Amniotic epithelial cell (primary cell): ENCODE data around the gene GSS.

ENCODE experiments used
- DNase-seq: peaks from one replicate; pipeline ENCODE4 v3.0.0-alpha.2; 2010; ENCODE audit warnings: low read depth

Gene GSS

GRCh38 chr20:34978092-34978744 lies 22.6 kb upstream of the GSS start:
- DNase-seq = no peak

GRCh38 chr20:34977365-34978091 lies 21.9 kb upstream of the GSS start:
- no peak for DNase-seq

GRCh38 chr20:34976286-34976685 lies 20.7 kb upstream of the GSS start:
- DNase-seq = no peak

GRCh38 chr20:34974246-34974645 lies 18.6 kb upstream of the GSS start:
- DNase-seq = no peak

GRCh38 chr20:34971561-34972235 lies 16.1 kb upstream of the GSS start:
- no peak for DNase-seq

- DNase-seq = no peak
Observed at GRCh38 chr20:34970846-34971560, 15.4 kb upstream of the GSS start.

GRCh38 chr20:34970193-34970840 lies 14.7 kb upstream of the GSS start:
- no peak for DNase-seq

- DNase-seq = no peak
Observed at GRCh38 chr20:34968042-34968775, 12.6 kb upstream of the GSS start.

GRCh38 chr20:34967421-34967820 lies 11.8 kb upstream of the GSS start:
- DNase-seq = no peak

GRCh38 chr20:34965051-34965450 lies 9.4 kb upstream of the GSS start:
- no peak for DNase-seq

GRCh38 chr20:34964486-34964885 lies 8.9 kb upstream of the GSS start:
- DNase-seq = no peak

- no peak for DNase-seq
Observed at GRCh38 chr20:34956751-34957472, 1.3 kb upstream of the GSS start.

- no peak for DNase-seq
Observed at GRCh38 chr20:34956041-34956458, 444 bp upstream of the GSS start.

GRCh38 chr20:34954904-34955230 lies 739 bp downstream of the GSS start:
- no peak for DNase-seq

GRCh38 chr20:34953960-34954359 lies 1.6 kb downstream of the GSS start:
- no peak for DNase-seq

GRCh38 chr20:34952671-34953070 lies 2.9 kb downstream of the GSS start:
- DNase-seq = peak; percentile 87

- no peak for DNase-seq
Observed at GRCh38 chr20:34951652-34952051, 4.0 kb downstream of the GSS start.

GRCh38 chr20:34951252-34951651 lies 4.4 kb downstream of the GSS start:
- no peak for DNase-seq

- no peak for DNase-seq
Observed at GRCh38 chr20:34949120-34949519, 6.5 kb downstream of the GSS start.

GRCh38 chr20:34948030-34948429 lies 7.6 kb downstream of the GSS start:
- peak; percentile 86 for DNase-seq

GRCh38 chr20:34947336-34947735 lies 8.3 kb downstream of the GSS start:
- DNase-seq = no peak
